Islet of Langerhans (tissue), 1 donor: ENCODE data around the gene DNASE2.

Experiments
- FAIRE-seq: peaks from one replicate; lab custom pipeline; 2011; peaks lifted over from hg19 to GRCh38; lab: Jason Lieb, UNC

DNASE2 gene

DNA sequence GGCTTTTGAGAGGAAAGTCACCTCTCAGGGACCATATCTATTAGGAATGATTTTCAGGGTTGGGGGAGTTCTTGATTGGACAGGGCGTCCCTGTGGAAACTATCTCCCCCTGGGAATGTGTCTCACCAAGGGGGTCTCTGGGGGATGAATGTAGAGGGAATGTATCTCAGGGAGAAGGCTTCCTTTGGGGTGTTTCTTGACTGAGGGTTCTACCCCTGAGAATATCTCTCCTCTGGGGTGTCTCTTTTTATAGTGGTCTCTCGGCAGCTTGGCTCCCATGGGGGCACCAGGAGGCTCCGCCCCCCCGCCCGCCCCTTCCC lies 47.9 kb downstream of the DNASE2 start:
- FAIRE-seq = no peak

- FAIRE-seq = no peak
Measured at GRCh38 chr19:12828494-12828893, 52.8 kb downstream of the DNASE2 start.

DNA sequence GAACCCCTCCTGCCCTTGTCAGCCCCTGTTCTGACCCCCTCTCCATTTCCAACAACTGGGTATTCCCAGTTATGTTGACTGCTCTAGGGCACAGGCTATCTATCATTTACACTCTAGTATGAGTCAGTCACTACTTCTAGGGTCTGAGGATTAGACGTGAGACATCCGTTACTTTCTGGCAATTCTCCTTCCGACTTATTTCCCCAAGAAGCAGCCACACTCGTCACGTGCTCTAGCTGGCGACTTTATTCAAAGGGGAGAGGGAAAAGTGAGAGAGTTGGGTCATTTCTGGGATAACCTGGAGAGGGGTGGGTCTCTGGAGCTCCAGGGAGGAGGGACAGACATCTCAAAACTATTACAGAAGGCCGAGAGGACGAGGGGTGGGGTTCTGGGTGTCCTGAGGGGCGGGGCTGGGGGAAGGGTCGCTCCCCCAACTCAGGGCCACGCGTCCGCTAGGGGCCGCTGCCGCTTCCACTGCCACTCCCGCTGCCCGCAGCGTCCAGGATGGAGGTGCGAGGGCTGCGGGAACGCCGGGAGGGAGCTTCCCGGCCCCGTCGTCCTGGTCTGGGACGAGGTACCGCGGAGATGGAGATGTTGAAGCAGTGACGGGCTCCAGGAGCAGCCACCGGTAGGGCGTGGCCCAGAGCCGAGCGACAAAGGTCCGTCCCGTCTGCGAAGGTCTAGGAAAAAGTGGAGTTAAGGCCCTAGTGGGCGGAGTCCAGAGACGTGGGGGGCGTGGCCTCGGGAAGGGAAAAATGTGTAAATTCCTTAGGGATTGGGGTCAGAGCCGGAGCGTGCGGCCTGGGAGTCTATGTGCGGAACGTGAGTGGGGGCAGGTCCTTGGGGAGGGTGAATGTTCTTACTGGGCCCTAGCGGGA lies 55.8 kb downstream of the DNASE2 start:
- no peak for FAIRE-seq
